ENCODE results near the gene RUSF1. TPM values are rescaled to one million over a fixed set of nuclear protein-coding genes. Genes with fewer than 3 reads are reported as not detected.

Gene RUSF1
- total RNA-seq, 2 donors from 2014 or later = 67.9 to 74.2 TPM

- TF ChIP-seq CTCF (IDR thresholded peaks at IDR 0.05) = no peak
- Histone ChIP-seq H3K36me3 (peaks cover 24% of the 10 kb centered on the region), H3K9me3 (no peaks in the 10 kb centered on the region), H3K4me3 (peak overlapping the region; percentile 74), H3K27ac (no peak overlapping the region), H3K4me1 (ENCODE audit: control insufficient read depth in 1 of 2, low read depth in 2 of 2) (peaks cover 6 to 16% of the 10 kb centered on the region in 2 donors), H3K27me3 (replicated peaks; ENCODE audit: insufficient read depth) (no peaks in the 10 kb centered on the region)
- ATAC-seq (ENCODE audit: insufficient number of reproducible peaks, low FRiP score, low read depth) (no peak), DNase-seq (ENCODE audit: low spot score) (no peak)
Measured at GRCh38 chr16:31488468-31489297, 19.5 kb downstream of the RUSF1 start.

GRCh38 chr16:31487720-31488467, 20.3 kb downstream of the RUSF1 start:
- no peaks in the 10 kb centered on the region for H3K27me3 ChIP-seq (replicated peaks; ENCODE audit: insufficient read depth)
- DNase-seq (ENCODE audit: low spot score) (no peak), ATAC-seq (ENCODE audit: insufficient number of reproducible peaks, low FRiP score, low read depth) (no peak)
- peaks cover 16% of the 10 kb centered on the region for H3K36me3 ChIP-seq
- peaks cover 6 to 16% of the 10 kb centered on the region in 2 donors for H3K4me1 ChIP-seq (ENCODE audit: control insufficient read depth in 1 of 2, low read depth in 2 of 2)
- no peak for TF ChIP-seq CTCF (IDR thresholded peaks at IDR 0.05)
- peak overlapping the region; percentile 74 for H3K4me3 ChIP-seq
- H3K9me3 ChIP-seq = no peaks in the 10 kb centered on the region
- H3K27ac ChIP-seq = no peak overlapping the region

GRCh38 chr16:31487071-31487719, 21.0 kb downstream of the RUSF1 start:
- Histone ChIP-seq H3K36me3 (peaks cover 10% of the 10 kb centered on the region), H3K27me3 (replicated peaks; ENCODE audit: insufficient read depth) (no peaks in the 10 kb centered on the region), H3K9me3 (no peaks in the 10 kb centered on the region), H3K4me1 (ENCODE audit: control insufficient read depth in 1 of 2, low read depth in 2 of 2) (peaks cover 6 to 16% of the 10 kb centered on the region in 2 donors), H3K4me3 (peak overlapping the region; percentile 74), H3K27ac (no peak overlapping the region)
- DNase-seq (ENCODE audit: low spot score) (no peak), ATAC-seq (ENCODE audit: insufficient number of reproducible peaks, low FRiP score, low read depth) (no peak)
- TF ChIP-seq CTCF (IDR thresholded peaks at IDR 0.05) = no peak

GRCh38 chr16:31486045-31486444, 22.1 kb downstream of the RUSF1 start:
- no peak for DNase-seq (ENCODE audit: low spot score)
- no peak overlapping the region for H3K27ac ChIP-seq
- no peak for TF ChIP-seq CTCF (IDR thresholded peaks at IDR 0.05)

GRCh38 chr16:31485571-31485970, 22.6 kb downstream of the RUSF1 start:
- Histone ChIP-seq H3K9me3 (no peaks in the 10 kb centered on the region), H3K4me1 (ENCODE audit: control insufficient read depth in 1 of 2, low read depth in 2 of 2) (peaks cover 6 to 20% of the 10 kb centered on the region in 2 donors), H3K4me3 (no peak overlapping the region), H3K36me3 (peaks cover 1% of the 10 kb centered on the region), H3K27me3 (replicated peaks; ENCODE audit: insufficient read depth) (no peaks in the 10 kb centered on the region), H3K27ac (no peak overlapping the region)
- ATAC-seq (ENCODE audit: insufficient number of reproducible peaks, low FRiP score, low read depth) (no peak), DNase-seq (ENCODE audit: low spot score) (no peak)
- no peak for TF ChIP-seq CTCF (IDR thresholded peaks at IDR 0.05)

More at GRCh38 chr16:31486045-31486444, 22.1 kb downstream of the RUSF1 start:
- Histone ChIP-seq H3K4me3 (no peak overlapping the region), H3K9me3 (no peaks in the 10 kb centered on the region), H3K36me3 (peaks cover 4% of the 10 kb centered on the region), H3K27me3 (replicated peaks; ENCODE audit: insufficient read depth) (no peaks in the 10 kb centered on the region), H3K4me1 (ENCODE audit: control insufficient read depth in 1 of 2, low read depth in 2 of 2) (peaks cover 6 to 16% of the 10 kb centered on the region in 2 donors)
- ATAC-seq (ENCODE audit: insufficient number of reproducible peaks, low FRiP score, low read depth) = no peak
